ENCODE measurements around the gene ASCC1.

Gene ASCC1

GRCh38 chr10:72049969-72050781 lies 165.9 kb downstream of the ASCC1 start:
- no peak for DNase-seq

DNA sequence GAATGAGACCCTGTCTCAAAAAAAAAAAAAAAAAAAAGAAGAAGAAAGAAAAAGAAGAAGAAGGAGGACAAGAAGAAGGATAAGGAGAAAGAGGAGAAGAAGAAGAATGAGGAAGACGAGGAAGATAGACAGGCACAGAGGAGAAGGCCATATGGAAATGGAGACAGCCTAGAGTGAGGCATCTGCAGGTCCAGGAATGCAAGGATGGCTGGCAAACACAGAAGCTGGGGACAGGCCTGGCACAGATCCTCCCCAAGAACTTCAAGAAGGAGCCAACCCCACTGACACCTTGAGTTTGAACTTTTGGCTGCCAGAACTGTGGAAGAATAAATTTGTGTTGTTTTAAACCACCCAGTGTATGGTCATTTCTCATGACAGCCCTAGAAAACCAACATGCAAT lies 166.6 kb downstream of the ASCC1 start:
- no peak for DNase-seq

GRCh38 chr10:72048450-72049124 lies 167.5 kb downstream of the ASCC1 start:
- DNase-seq, result peak in 50 of 51 donors; percentile 15 to 98 (median 86)

Measured in hypothalamus (tissue), 51 donors.